Measurements from ENCODE around the gene OMP. TPM values are rescaled to one million over a fixed set of nuclear protein-coding genes. Genes with fewer than 3 reads are reported as not detected.

Gene OMP
- total RNA-seq: not detected in 2 replicates

DNA sequence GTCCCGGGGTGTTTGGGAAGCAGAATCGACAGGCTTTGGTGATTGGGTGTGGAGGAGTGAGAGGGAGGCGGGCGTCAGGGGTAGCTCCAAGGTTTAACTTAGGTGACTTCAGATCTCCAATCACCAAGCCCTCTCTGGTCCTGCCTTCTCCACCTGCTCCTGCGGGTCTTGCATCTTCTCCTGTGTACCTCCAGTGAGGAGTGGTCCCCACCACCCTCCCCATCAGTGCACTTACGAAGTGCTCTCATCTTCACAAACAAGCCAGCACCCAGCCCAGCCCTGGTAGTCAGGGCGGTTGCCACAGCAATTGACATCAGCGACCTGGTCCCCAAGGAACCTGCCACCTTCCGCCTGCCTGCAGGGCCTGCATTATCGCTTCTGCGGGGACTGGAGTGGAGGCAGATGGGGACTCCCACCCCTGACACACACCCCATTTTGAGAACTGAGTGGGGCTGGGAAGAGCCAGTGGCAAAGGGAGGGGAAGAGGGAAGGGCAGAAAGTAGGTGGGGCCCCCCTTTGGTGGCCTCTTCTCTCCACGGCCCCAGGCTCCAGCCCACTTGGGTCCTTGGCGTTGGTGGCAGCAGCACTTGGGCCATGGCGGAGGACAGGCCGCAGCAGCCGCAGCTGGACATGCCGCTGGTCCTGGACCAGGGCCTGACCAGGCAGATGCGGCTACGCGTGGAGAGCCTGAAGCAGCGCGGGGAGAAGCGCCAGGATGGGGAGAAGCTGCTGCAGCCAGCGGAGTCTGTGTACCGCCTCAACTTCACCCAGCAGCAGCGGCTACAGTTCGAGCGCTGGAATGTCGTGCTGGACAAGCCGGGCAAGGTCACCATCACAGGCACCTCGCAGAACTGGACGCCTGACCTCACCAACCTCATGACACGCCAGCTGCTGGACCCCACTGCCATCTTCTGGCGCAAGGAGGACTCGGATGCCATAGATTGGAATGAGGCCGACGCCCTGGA is at the start of gene OMP:
TSS of gene OMP (plus strand) at position 595 of the 965 bp plus-strand sequence. CDS start at position 595, 0 bp downstream.

DNA sequence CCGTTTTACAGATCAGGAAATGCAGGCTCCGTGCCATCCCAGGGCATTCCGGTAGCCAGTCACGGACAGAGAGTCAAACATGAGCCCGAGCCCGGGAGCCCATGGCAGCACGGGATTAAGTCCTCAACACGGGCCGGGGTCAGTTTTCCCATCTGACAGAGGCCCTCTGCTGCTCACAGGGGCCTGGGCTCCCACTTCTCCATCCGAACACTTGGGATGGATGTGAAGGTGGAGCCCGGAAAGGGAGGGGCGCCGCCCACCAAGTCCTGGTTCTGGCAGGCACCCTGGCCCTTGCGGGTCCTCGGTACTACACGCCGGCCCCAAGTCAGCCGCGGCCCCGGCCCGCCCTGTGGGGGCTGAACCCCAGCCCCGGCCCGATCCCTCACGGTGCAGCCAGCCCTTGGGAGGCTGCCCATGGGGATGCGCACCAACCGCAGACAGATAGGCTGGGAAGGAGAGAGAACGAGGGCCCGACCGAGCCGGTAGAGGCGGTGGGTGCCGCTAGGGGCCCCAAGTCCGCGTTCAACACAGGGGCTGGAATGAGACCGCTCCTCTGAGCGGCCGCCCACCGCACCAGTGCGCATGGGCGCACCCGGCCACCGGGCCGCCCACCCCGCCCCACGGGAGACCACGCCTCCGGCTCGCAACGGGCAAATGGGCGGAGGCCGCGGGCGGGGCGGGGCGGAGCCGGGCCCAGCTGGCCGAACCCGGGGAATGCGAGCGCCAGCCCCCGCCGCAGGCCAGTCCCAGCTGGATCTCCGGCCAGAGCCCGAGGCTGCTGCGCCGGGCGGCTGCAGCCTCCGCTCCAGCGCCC is 36.2 kb upstream of the OMP start, which contains the start of gene CAPN5:
TSS of gene CAPN5 (plus strand) at position 743 of the 814 bp plus-strand sequence. CDS start 17,916 bp downstream, outside the sequence.

DNA sequence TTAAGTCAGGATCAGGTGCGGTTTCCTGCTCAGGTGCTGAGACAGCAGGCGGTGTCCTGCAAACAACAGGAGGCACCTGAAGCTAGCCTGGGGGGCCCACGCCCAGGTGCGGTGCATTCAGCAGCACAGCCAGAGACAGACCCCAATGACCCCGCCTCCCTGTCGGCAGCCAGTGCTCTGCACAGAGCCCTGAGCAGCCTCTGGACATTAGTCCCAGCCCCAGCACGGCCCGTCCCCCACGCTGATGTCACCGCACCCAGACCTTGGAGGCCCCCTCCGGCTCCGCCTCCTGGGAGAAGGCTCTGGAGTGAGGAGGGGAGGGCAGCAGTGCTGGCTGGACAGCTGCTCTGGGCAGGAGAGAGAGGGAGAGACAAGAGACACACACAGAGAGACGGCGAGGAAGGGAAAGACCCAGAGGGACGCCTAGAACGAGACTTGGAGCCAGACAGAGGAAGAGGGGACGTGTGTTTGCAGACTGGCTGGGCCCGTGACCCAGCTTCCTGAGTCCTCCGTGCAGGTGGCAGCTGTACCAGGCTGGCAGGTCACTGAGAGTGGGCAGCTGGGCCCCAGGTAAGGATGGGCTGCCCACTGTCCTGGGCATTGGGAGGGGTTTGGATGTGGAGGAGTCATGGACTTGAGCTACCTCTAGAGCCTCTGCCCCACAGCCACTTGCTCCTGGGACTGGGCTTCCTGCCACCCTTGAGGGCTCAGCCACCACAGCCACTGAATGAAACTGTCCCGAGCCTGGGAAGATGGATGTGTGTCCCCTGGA is 25.5 kb downstream of the OMP start, which contains the start of gene MYO7A:
TSS of gene MYO7A (plus strand) at position 327 of the 772 bp plus-strand sequence. CDS start 2,389 bp downstream, outside the sequence.

Other genes starting within 250 kb of the OMP start
- 10.6 and 14.3 TPM in 2 replicates for gene ACER3, start 241.9 kb upstream of the OMP start, total RNA-seq
- not detected in 2 replicates for gene B3GNT6, start 68.4 kb upstream of the OMP start, total RNA-seq
- 7.7 and 15.3 TPM in 2 replicates for gene CAPN5, start 35.9 kb upstream of the OMP start, total RNA-seq
- 0.13 and 0.16 TPM in 2 replicates for gene MYO7A, start 25.4 kb downstream of the OMP start, total RNA-seq
- not detected in 2 replicates for gene GDPD4, start 198.8 kb downstream of the OMP start, total RNA-seq